NCI-H510A treated with DMSO at 0.1 percent for 48 hours (cell line): Measurements from ENCODE around the gene GAP43.

Experiments used
- DNase-seq: peaks from one replicate; lab custom pipeline; 2025; lab: John Stamatoyannopoulos, UW

GAP43 gene, protein sequence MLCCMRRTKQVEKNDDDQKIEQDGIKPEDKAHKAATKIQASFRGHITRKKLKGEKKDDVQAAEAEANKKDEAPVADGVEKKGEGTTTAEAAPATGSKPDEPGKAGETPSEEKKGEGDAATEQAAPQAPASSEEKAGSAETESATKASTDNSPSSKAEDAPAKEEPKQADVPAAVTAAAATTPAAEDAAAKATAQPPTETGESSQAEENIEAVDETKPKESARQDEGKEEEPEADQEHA

DNA sequence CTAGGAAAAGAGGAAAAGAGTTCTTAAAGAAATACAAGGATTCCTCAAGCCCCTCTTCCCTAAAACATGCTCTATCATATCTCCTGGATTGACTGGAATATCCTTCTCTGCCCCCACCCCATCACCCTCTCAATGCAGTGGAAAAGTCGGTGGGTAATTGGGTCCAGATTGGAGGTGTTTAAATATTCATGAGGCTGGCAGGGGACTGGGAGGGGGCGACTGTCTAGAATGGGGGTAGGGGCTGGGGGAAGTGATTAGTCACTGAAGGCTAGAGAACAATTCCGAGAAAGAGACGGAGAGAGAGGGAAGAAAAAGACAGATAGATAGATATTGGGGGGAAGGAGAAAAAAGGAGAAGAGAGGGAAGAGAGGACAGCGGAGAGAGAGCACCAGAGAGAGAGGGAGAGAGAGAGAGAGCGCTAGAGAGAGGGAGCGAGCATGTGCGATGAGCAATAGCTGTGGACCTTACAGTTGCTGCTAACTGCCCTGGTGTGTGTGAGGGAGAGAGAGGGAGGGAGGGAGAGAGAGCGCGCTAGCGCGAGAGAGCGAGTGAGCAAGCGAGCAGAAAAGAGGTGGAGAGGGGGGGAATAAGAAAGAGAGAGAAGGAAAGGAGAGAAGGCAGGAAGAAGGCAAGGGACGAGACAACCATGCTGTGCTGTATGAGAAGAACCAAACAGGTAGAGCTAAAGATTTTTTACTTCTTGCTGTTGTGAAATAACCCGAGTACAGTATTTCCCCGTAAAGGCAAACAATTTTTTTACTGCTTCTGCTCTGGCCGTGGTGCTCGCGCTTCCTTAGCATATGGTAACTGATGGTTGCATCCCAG, at the start of gene GAP43:
Gene GAP43, plus strand, starts transcription at position 467 of the 825 bp plus-strand sequence. Its CDS starts 180 bp downstream, at position 647.
- DNase-seq, result peak; percentile 61

DNA sequence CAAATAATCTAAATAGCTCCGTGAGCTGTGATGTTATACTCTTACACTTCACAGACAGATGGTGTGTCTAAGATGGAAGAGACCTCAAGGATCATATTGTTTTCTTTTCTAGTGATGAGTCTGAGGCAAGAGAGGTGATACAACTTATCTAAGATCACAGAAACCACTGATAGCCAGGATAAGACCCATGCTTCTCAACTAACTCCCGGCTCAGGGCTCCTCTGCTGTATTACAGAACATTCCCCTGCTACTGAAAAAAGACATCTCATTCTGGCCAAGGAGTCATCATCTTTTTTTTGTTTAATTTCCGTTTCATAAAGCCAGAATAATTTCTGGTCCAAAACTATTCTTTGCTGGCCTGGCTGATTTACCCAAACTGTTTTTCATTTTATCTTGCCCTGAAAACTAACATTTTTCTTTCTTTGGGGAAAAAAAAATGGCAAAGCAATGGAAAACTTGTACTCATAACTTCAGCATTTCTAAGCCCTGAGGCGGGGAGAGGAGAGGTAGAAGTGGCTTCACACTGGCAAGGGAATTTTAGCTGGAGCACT, 46.9 kb upstream of the GAP43 start:
- DNase-seq, result no peak

DNA sequence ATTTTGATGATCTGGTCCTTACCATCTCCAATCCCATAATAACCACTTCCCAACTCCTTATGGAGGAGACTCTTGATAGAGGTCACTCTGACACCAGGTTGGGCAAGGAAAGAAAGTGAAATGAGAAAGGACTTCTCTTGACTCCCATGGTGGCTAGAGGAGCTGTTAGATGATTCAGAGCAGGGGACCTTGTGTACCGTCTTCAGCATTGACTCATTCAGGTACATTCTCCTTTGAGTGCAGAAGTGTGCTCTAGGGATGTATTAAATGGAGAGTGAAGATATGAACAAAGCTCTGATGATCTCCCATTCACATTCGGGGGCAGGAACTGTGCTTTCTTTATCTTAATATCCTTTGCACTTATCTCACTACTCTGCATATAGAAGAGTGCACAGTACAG, 46.3 kb upstream of the GAP43 start:
- no peak for DNase-seq

DNA sequence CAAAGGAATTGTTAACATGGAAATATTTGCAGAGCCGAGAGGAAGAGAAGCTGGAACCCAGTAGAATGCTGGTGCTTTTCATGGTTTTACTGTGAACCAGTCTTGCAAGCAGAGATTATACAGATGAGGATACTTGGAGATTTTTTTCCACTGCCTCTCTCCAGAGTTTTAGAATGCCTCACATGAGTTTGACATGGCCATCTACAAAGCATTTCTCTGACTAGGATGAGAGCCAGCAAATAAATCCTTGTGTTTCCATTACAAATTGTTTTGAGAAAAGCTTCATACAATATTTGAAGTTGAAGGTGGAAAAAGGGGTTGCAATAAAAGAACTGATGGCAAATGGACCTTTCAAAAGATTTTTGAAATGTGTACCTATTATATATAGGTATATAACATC, 45.0 kb upstream of the GAP43 start:
- DNase-seq, result no peak

DNA sequence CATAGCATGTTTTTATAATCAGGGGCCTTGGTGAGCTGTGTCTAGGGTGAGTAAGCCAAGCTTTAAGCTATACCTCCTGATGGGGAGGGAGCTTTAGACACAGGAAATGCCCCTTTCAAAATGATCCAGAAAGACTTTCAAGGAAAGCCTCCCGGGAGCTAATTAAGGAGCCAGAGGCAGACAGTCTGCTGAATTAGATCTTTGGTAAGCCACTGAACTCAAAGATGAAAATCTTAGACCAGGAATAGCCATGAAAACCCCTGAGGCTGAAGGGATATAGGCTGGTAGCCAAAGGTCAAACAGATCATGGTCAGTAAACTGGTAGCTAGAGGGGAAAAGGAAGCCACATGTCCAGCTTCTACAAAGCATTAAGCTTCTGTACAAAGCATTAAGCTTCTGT, 42.7 kb upstream of the GAP43 start:
- DNase-seq, result no peak

DNA sequence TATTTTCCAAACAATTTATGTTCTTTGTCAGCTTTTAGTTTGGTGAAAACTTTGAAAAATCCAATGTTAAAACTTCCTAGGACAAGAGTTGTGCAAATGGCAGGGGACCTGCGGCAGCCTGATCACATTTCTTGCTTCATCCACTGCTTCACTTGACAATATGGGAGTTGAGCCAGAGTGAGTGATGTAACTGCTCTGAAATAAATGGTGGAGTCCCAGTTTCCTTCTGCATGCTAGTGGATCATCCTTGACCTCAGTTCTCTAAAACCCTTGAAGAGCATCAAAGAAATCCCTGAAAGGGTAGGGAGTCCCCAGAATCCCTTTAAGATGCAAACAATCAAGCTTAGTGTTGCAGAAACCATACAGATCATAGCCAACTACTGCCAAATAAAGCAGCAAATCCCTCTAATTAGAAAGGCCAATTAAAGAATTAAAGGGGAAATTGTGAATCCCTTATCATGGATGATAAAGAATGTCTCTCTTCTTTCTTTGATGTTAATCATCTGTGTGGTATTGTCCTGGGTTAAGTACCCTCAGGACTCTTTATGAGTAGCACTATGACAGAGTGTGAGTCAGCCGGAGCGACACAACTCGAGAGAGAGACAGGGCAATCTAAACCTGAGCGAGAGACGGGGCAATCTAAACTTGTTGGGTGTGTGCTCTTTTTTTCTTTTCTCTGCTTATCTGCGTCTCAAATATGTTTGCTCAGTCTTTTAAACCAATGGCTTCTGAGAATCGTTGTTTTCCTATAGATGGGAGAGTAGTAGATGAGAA, 41.8 kb upstream of the GAP43 start:
- no peak for DNase-seq

DNA sequence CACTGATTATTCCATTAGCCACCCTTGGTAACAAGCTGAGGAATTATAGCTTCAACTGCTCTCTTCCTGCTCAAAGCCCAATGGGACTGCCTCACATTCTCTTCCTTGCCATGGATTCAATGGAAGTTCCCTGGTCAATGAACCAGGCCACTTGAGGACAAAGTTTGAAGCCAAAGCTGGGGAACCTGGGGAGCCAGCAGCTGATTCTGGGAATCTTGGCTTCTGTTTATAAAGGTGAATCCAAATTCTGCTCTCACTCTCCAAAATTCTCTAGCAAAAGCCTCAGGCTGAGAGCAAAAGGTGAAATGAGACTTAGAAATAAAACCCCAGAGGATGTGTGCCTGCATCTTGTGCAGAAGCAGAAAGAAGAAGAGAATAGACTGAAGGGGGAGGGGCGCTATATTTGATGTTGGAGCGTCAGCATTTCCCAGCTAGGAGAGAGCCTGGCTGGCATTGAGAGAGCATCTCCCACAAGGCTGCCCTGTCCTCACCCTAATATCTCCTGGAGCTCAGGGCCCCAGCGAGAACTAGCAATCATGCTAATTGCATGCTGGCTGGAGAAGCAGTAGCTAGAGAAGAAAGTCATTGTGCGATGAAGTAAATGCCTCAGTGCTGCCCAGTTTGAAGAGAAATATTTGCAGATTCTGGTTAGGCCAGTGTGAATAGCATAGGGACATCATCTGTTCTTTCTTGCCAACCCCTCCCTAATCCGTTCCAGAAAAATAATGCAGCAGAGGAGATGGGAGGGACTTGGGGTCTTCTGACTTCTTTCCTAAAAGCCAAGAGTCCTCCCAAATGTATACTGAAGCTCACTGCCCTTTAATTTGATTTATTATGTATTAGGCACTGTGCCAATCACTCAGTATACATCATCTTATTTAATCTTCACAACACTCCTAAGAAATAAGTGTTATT, 34.9 kb upstream of the GAP43 start:
- no peak for DNase-seq

DNA sequence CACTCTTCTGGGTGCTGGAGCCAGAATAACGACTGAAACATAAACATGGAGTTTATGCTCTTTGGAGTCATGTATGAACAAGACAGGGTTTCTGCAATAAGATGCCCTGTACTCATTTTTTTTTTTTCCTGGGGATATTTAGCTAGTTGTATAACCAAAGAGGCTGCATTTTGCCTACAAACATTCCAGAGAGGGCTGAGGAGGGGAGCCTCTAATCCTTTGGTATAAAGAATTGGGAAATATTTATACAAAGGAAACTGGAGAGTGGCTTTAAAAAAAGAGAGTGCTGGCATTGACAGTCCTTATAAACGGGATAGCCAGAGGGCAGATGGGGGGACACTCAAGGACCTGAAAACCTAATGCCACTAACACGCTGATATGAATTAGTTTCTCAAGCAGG, 32.4 kb upstream of the GAP43 start:
- no peak for DNase-seq

DNA sequence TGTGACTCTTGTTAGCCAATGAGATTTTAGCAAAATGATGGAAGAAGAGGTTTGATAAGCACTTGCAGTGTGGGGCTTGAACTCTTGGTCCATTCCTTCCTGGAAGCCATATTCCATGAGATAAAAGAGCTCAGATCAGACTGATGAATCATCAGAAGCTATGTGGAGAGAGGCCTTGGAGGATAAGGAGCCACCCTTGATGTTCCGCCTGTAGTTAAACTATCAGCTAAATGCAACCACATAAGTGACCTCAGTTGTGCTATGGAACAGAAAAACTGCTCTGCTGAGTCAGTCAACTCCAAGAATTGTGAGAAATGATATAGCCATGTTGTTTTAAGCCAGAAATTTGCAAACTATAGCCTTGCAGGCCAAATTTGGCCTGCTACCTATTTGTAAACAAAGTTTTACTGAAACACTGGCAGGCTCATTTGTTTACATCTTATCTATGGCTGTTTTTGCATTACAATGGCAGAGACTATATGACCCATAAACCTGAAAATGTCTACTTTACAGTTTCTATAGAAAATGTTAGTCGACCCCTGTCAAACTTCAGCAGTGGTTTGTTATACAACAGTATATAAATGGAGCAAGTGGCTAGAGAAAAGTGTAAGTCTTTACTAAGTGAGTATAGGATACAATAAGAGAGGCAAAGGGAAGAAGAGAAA, 27.6 kb upstream of the GAP43 start:
- DNase-seq, result no peak

DNA sequence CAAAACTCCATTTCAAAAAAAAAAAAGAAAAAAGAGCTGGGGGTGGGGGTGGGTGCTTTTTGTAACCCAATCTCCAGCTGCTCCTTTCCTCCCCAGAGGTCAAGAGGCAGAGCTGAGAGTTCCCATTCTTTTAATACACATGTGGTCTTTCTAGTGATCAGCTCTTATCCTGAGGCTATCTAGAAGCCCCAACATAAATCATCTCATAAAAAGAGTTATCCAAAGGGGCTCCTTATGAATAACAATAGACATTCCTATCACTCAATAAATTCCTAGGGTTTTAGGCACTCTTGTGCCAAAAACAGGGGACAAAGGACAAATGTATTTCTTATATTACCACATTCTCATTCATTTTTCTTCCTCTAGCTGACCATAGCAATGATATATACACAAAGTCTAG, 25.1 kb upstream of the GAP43 start:
- DNase-seq, result no peak

DNA sequence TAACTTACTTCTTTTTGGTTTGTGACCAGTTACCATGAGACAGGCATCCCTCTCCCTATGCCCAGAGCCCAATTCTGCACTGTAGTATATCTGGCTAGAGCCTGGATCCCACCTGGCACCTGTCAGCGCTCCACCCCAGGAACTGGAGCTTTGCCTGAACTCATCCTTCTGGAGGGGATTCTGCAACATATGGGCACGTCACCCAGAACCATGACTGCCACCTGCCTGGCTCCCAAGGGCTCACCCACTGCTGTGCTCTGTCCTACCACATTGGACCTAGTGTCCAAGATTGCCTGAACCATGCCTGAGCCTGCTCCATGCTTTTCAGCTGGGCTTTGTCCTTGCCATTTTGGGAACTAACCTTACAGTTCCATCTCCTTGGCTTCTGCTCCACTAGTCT, 21.1 kb upstream of the GAP43 start:
- no peak for DNase-seq

DNA sequence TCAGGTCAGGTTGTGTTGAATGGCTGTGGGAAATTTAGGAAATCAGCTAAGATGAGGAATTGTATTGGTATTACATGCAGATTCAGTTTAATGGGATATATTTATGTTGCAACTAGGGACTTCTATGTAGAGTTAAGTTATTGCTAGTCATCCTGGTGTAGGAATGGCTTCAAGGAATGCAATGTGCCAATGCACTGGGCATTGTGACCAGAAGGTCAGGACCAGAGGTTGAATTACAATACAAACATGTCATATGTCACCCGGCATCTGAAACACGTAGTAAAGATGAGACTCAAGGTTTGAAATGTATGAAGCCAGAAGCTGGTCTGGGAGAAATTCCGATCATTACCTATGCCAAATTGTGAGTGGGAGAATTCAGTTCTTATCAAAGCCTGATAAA, 11.7 kb upstream of the GAP43 start:
- DNase-seq, result no peak

DNA sequence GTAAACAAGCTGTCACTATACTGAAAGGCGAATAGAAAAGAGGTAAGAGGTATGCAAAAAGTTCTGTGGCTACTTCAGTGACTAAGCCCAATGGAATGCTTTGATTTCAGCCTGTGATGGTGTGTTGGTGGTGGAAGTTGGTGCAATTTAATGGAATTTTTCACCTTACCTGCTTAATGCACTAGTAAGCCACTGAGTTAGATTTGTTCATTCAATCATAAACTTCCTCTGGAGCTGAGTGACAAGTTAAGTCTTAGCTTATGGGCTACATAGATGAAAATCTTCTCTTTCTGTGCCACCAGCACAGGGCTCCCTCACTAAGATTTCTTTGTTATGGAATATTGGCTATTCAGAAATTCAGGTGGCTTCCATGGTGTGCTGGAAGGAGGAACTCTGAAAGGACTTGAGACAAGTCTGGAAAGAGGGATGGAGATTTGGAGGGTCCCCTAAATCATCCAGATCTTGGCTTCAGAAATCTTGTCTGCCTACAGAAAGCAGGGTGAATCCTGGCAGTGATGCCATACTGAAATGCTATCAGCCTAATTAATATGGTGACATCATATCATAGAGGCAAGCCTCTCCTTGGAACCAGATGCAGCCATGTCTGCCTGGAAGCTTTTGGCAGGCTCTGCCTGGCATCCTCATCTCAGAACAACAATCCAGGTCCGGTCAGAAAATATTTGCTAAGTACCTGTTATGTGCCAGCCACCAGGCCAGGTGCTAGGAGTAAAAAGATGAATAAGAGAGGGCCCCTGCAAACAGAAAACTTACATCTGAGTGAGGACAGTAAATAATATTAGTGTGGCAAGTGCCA, 8.1 kb upstream of the GAP43 start:
- DNase-seq, result no peak

DNA sequence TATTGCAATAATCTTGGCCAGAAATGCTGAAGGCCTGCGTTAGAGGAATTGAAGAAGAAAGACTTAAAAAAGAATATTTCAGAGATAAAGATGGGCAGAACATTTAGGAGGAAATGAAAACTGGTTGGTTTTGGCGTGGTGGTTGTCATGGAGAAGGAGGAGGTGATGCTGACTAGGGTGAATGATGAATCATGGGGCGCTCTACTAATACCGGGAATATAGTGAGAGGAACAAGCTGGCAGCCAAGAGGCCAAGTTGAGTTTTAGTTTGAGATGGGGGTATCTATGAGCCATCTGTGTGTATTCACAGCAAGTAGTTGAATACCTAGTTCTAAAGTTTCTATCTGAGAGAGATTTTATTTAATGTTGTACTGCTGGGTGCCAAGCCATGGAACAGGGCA, 6.8 kb upstream of the GAP43 start:
- DNase-seq, result no peak

DNA sequence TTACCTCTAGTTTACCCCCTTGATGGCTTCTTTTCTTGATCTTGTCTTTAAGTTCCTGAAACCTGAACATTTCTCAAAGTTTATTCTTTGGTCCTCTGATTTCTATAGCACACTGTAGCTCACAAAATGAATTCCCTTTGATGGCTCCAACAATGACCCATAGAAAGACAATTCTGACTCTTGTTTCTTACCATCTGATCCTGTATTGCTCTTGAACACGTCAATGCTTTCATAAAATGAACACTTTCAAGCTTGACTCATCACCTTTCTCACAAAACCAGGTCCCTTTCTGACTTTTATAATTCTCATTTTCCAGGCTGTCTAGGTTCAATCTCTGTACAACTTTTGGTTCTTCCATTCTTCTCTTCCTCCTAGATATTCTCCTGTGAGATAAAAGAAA, 5.7 kb upstream of the GAP43 start:
- no peak for DNase-seq

DNA sequence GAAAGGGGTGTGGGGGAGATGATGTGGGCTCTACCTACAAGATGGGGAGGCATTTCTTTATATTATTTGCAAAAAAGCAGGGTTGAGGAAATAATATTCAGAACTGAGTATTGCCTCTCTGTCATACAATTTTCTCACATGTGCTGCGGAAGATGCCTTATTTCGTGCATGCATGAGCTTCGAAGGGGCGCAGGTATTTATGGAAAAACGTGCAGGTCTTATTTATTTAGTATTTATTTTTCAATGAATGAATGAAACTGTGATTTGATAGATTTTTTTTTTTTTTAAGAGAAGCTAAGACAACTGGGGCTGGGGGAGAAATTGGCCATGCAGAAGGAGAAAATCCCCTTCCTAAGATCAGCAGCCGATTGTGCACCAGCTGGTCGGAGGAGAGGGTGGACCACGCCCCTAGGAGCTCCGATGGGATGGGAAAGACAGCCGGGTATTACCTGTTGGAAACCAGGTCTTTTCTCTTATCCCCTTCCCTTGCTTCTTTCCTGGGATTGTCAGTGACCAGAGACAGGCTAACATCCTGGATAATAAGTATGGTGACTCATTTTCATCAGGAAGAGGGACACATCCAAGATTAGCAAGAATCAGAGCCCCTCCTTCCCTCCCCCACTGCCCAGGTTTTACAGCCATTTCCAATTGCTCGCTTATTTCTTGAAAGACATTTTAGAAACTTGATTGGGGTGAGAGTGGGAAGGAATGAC, 875 bp downstream of the GAP43 start:
- DNase-seq, result no peak

DNA sequence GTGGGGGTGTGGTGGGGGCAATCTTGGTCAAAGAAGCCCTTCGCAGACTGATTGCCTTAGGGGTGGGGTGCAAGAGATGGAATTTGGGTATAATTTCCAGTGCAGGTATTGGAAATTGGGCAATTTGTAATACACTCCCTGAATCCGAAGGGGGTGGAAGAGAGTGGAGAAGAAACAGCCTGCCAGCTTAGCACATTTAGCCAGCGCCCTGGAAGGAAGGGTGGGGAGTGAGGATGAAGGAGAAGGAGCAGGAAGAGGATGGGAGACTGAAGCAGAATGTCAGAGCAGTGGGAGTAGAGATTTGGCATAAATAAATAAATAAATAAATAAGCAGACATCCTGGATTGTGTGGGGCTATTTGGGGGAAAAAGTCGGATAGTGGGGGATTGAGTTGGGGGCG, 1.6 kb downstream of the GAP43 start:
- DNase-seq, result no peak

DNA sequence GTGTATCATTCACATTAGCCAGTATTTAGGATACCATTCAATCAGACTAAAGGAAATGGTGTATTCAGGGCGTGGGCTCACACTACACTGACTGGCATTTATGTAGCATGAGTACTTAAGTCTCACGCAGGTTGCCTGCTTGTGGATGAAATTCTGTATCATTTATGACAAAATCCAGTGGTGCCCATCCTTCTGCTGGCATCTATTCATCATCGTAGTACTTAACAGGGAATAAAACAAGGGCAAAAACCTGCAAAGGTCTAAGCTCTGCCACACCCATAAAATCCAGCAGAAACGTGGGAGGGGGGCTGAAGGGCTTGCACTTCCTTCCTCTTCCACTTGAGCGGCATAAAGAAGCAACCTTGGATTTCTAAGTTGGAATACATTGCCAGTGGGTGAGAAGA, 2.7 kb downstream of the GAP43 start:
- no peak for DNase-seq

DNA sequence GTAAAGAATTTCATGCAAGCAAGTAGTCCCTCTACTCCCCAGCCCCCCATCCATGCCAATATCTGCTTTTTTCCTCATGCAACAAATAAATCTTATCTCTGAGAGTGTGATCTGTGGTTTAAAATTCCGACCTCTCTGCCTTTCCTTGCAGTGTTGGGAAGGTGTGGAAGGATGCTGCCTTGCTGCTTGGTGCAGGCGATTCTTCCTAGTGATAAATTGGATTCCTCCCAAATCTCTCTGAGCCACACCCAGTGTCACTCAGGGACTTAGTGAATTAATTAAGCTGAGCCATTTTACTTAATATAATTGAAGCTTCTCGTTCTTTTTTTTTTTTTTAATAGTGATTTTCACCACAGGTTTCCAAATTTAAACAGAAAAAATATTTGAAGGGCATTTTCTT, 3.4 kb downstream of the GAP43 start:
- DNase-seq, result no peak
